ENCODE data around the gene DLX2.

DNA sequence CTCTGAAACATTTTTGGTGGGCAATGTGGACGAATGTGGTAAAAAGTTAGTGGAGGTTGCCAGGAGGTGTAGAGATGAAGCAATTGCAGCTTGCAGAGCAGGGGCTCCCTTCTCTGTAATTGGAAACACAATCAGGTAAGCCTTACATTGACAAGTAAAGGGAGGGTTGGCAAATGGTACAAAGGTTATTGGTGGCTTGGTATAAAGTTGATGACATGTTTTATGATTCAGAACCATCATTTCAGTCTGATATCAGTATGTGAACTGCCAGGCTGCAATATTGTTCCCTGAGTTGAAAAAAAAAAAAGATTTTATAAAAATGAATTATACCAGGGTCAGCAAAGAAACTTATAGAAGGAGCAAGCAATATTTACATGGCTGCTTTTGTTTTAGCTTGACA lies 31.8 kb downstream of the DLX2 start:
- TF ChIP-seq POLR2A (IDR thresholded peaks at IDR 0.05) (no peak), EP300 (IDR thresholded peaks at IDR 0.05) (no peak)
- TF ChIP-seq, protein P1, sequence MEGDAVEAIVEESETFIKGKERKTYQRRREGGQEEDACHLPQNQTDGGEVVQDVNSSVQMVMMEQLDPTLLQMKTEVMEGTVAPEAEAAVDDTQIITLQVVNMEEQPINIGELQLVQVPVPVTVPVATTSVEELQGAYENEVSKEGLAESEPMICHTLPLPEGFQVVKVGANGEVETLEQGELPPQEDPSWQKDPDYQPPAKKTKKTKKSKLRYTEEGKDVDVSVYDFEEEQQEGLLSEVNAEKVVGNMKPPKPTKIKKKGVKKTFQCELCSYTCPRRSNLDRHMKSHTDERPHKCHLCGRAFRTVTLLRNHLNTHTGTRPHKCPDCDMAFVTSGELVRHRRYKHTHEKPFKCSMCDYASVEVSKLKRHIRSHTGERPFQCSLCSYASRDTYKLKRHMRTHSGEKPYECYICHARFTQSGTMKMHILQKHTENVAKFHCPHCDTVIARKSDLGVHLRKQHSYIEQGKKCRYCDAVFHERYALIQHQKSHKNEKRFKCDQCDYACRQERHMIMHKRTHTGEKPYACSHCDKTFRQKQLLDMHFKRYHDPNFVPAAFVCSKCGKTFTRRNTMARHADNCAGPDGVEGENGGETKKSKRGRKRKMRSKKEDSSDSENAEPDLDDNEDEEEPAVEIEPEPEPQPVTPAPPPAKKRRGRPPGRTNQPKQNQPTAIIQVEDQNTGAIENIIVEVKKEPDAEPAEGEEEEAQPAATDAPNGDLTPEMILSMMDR (IDR thresholded peaks at IDR 0.05) = no peak

Data from sigmoid colon (tissue), 4 donors.